ENCODE measurements around the gene GARNL3. TPM values are rescaled to one million over a fixed set of nuclear protein-coding genes. Genes with fewer than 3 reads are reported as not detected.

The GARNL3 gene
- total and polyA plus RNA-seq, 12 donors = 12.2 to 43.2 (median 28.6) TPM

GRCh38 chr9:127353882-127354281, 89.3 kb downstream of the GARNL3 start:
- H3K36me3 ChIP-seq (replicated peaks in 1 of 2) = peaks cover 0 to 24% of the 10 kb centered on the region in 2 donors
- no peak overlapping the region for H3K4me3 ChIP-seq
- no peak overlapping the region for H3K27ac ChIP-seq
- TF ChIP-seq POLR2A (IDR thresholded peaks at IDR 0.05) = no peak
- TF ChIP-seq, protein P1, sequence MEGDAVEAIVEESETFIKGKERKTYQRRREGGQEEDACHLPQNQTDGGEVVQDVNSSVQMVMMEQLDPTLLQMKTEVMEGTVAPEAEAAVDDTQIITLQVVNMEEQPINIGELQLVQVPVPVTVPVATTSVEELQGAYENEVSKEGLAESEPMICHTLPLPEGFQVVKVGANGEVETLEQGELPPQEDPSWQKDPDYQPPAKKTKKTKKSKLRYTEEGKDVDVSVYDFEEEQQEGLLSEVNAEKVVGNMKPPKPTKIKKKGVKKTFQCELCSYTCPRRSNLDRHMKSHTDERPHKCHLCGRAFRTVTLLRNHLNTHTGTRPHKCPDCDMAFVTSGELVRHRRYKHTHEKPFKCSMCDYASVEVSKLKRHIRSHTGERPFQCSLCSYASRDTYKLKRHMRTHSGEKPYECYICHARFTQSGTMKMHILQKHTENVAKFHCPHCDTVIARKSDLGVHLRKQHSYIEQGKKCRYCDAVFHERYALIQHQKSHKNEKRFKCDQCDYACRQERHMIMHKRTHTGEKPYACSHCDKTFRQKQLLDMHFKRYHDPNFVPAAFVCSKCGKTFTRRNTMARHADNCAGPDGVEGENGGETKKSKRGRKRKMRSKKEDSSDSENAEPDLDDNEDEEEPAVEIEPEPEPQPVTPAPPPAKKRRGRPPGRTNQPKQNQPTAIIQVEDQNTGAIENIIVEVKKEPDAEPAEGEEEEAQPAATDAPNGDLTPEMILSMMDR (IDR thresholded peaks at IDR 0.05) = no peak
- H3K4me1 ChIP-seq (replicated peaks in 1 of 2) = no peaks in the 10 kb centered on the region
- intact Hi-C loops (cut with DNase I) = no loop called here
- WGBS, 4 donors = 69 to 85% (median 76%) methylated on average over 5 of the region's 5 CpGs
- DNase-seq = peak in 1 of 7 donors; percentile 13
- no peaks in the 10 kb centered on the region for H3K27me3 ChIP-seq
- H3K9me3 ChIP-seq (replicated peaks in 1 of 3) = no peaks in the 10 kb centered on the region

- no peak for TF ChIP-seq POLR2A (IDR thresholded peaks at IDR 0.05)
- TF ChIP-seq, protein P1 (IDR thresholded peaks at IDR 0.05) = no peak
- Histone ChIP-seq H3K27me3 (no peaks in the 10 kb centered on the region), H3K27ac (no peak overlapping the region), H3K4me3 (no peak overlapping the region), H3K36me3 (replicated peaks in 1 of 2) (peaks cover 0 to 24% of the 10 kb centered on the region in 2 donors), H3K9me3 (replicated peaks in 1 of 3) (no peaks in the 10 kb centered on the region), H3K4me1 (replicated peaks in 1 of 2) (no peaks in the 10 kb centered on the region)
- DNase-seq = no peak
- 72 to 89% (median 83%) methylated on average over 4 of the region's 4 CpGs for WGBS, 4 donors
- intact Hi-C loops (cut with DNase I) = no loop called here
Observed at GRCh38 chr9:127356906-127357305, 92.3 kb downstream of the GARNL3 start.

GRCh38 chr9:127358023-127358535, 93.5 kb downstream of the GARNL3 start:
- no peaks in the 10 kb centered on the region for H3K4me1 ChIP-seq (replicated peaks in 1 of 2)
- TF ChIP-seq POLR2A (IDR thresholded peaks at IDR 0.05) = no peak
- TF ChIP-seq, protein P1 (IDR thresholded peaks at IDR 0.05) = no peak
- peaks cover 0 to 24% of the 10 kb centered on the region in 2 donors for H3K36me3 ChIP-seq (replicated peaks in 1 of 2)
- no peaks in the 10 kb centered on the region for H3K27me3 ChIP-seq
- H3K4me3 ChIP-seq = no peak overlapping the region
- DNase-seq = no peak
- intact Hi-C loops (cut with DNase I) = no loop called here
- H3K27ac ChIP-seq = no peak overlapping the region
- WGBS, 4 donors = 89 to 91% (median 90%) methylated on average over 3 of the region's 3 CpGs
- H3K9me3 ChIP-seq (replicated peaks in 1 of 3) = no peaks in the 10 kb centered on the region

DNA sequence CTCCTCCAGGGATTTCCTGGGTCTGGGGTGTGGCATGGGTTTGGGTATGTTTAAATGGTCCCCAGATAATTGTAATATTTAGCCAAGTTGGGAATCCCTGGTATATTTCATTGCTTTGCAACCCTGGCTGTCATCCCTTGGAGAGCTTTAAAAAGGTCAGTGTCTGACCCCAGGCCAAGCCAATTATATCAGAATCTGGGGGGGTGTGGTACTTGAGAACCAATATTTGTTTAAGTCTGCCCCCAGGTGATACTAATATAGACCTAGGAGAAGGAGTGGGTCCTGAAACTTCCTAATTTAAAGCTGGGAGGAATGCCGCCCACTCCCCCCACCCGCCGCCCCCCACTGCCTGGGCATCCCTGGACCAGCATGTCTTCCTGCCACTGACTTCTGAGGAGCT, 94.2 kb downstream of the GARNL3 start:
- Histone ChIP-seq H3K9me3 (replicated peaks in 1 of 3) (no peaks in the 10 kb centered on the region), H3K27me3 (no peaks in the 10 kb centered on the region), H3K36me3 (replicated peaks in 1 of 2) (peaks cover 0 to 24% of the 10 kb centered on the region in 2 donors), H3K4me3 (no peak overlapping the region), H3K27ac (no peak overlapping the region), H3K4me1 (replicated peaks in 1 of 2) (no peaks in the 10 kb centered on the region)
- WGBS, 4 donors = 93 to 98% (median 95%) methylated on average over 3 of the region's 3 CpGs; no CpG with 5 or more reads in 1 of the 4 donors
- TF ChIP-seq, protein P1 (IDR thresholded peaks at IDR 0.05) = no peak
- no peak for TF ChIP-seq POLR2A (IDR thresholded peaks at IDR 0.05)
- DNase-seq = no peak
- intact Hi-C loops (cut with DNase I) = no loop called here
